Endothelial cell of umbilical vein (primary cell): Measurements from ENCODE around the gene RRP1. TPM values are rescaled to one million over a fixed set of nuclear protein-coding genes. Genes with fewer than 3 reads are reported as not detected.

Source experiments
- BruUV-seq: library from RNA; stranded (reverse); fragments of 400-500 nt; replicated peaks from 2 replicates; lab custom pipeline; 2021; lab: Mats Ljungman, UMichigan
- CTCF ChIA-PET: fragments of 300-600, 350-600 bp; sonication (Branson Sonifier 250); formaldehyde crosslinking; loops from one replicate; lab custom pipeline; 2021; ENCODE audit warnings: antibody characterized with exemption, inconsistent platforms; lab: Charles Lee
- POLR2A ChIA-PET: fragments of 300-600, 350-600 bp; sonication (Branson Sonifier 250); formaldehyde crosslinking; loops from one replicate; lab custom pipeline; 2021; ENCODE audit warnings: antibody characterized with exemption, inconsistent platforms; lab: Charles Lee
- DNase-seq: peaks from one replicate; pipeline ENCODE4 v3.0.0-alpha.2; 2011; ENCODE audit warnings: low read depth, low spot score
- FAIRE-seq: peaks from 2 replicates; lab custom pipeline; 2011; peaks lifted over from hg19 to GRCh38; lab: Jason Lieb, UNC
- H2AFZ ChIP-seq: 2 replicates; pipeline ENCODE4 v1.6.0; 2012; ENCODE audit warnings: low read depth, low read length, control low read depth, inconsistent platforms
- H3K27ac ChIP-seq: 2 replicates; pipeline ENCODE4 v1.5.1; 2011; ENCODE audit warnings: low read depth, mild to moderate bottlenecking, control low read depth, low read length, moderate library complexity; ENCODE audit not compliant: insufficient read depth
- H3K27me3 ChIP-seq, 2 experiments: 2 replicates each; pipeline versions ENCODE4 v1.6.0 to v1.6.1; 2011; ENCODE audit warnings: low read length in 2 of 2, mixed read lengths in 1 of 2; ENCODE audit not compliant: control insufficient read depth in 2 of 2, insufficient read depth in 2 of 2
- H3K36me3 ChIP-seq, 2 experiments: 2 replicates in 1 of 2; 3 replicates in 1 of 2; pipeline ENCODE4 v1.5.1; 2011; ENCODE audit warnings: low read length in 2 of 2, mild to moderate bottlenecking in 1 of 2, moderate library complexity in 1 of 2; ENCODE audit not compliant: control insufficient read depth in 2 of 2, insufficient read depth in 2 of 2; ENCODE audit errors: extremely low read depth in 1 of 2
- H3K4me1 ChIP-seq: 3 replicates; pipeline ENCODE4 v1.5.1; 2011; ENCODE audit warnings: mild to moderate bottlenecking, low read length; ENCODE audit not compliant: control insufficient read depth, insufficient read depth; ENCODE audit errors: extremely low read depth
- H3K4me2 ChIP-seq: 2 replicates; pipeline ENCODE4 v1.6.1; 2011; ENCODE audit warnings: low read length, control low read depth, mixed read lengths; ENCODE audit not compliant: insufficient read depth
- H3K4me3 ChIP-seq, 3 experiments: fragments of 200-600 bp in 1 of 3; sonication (generic), shearing (Covaris generic) in 1 of 3; replicated peaks in 1 of 3; 2 replicates each; pipeline ENCODE4 v1.5.1; 2011 to 2016; ENCODE audit warnings: control low read depth in 3 of 3, low read length in 3 of 3, mild to moderate bottlenecking in 2 of 3, inconsistent platforms in 1 of 3, low read depth in 1 of 3, moderate library complexity in 1 of 3; ENCODE audit not compliant: insufficient read depth in 1 of 3
- H3K79me2 ChIP-seq: 2 replicates; pipeline ENCODE4 v1.6.0; 2012; ENCODE audit warnings: low read length, inconsistent platforms; ENCODE audit not compliant: control insufficient read depth, insufficient read depth
- H3K9ac ChIP-seq: replicated peaks from 2 replicates; pipeline ENCODE3; 2011; ENCODE audit warnings: low read length, control low read depth; ENCODE audit not compliant: insufficient read depth; ENCODE audit errors: extremely low read depth
- H3K9me1 ChIP-seq: replicated peaks from 3 replicates; pipeline ENCODE4 v1.6.0; 2011; ENCODE audit warnings: mild to moderate bottlenecking, low read length; ENCODE audit not compliant: control insufficient read depth, insufficient read depth; ENCODE audit errors: extremely low read depth
- H3K9me3 ChIP-seq: replicated peaks from 2 replicates; pipeline ENCODE4 v1.5.1; 2012; ENCODE audit warnings: low read length, inconsistent platforms; ENCODE audit not compliant: control insufficient read depth, insufficient read depth
- H4K20me1 ChIP-seq: replicated peaks from 2 replicates; pipeline ENCODE3; 2011; ENCODE audit warnings: mild to moderate bottlenecking, low read length; ENCODE audit not compliant: control insufficient read depth, insufficient read depth; ENCODE audit errors: extremely low read depth
- EZH2 ChIP-seq: IDR thresholded peaks from 2 replicates; pipeline ENCODE4 v1.6.1; 2012; ENCODE audit warnings: borderline replicate concordance, low read depth, mild to moderate bottlenecking, moderate library complexity, low read length, inconsistent platforms; ENCODE audit not compliant: severe bottlenecking
- FOS ChIP-seq: IDR thresholded peaks from 2 replicates; pipeline ENCODE4 v1.6.1; 2011; ENCODE audit warnings: mild to moderate bottlenecking, low read length, moderate library complexity, borderline replicate concordance; ENCODE audit not compliant: insufficient read depth
- GATA2 ChIP-seq: IDR thresholded peaks from 2 replicates; pipeline ENCODE4 v1.7.0; 2011; ENCODE audit warnings: low read depth, mild to moderate bottlenecking, moderate library complexity, mixed read lengths, low read length; ENCODE audit not compliant: insufficient read length, insufficient read depth
- JUN ChIP-seq: IDR thresholded peaks from 2 replicates; pipeline ENCODE4 v1.6.1; 2011; ENCODE audit warnings: borderline replicate concordance, low read depth; ENCODE audit not compliant: insufficient read length, insufficient read depth
- MYC ChIP-seq: IDR thresholded peaks from one replicate; pipeline ENCODE4 v1.6.1; 2011; ENCODE audit warnings: mild to moderate bottlenecking, low read depth, low read length
- POLR2A ChIP-seq: IDR thresholded peaks from 2 replicates; pipeline ENCODE4 v1.6.1; 2012; ENCODE audit warnings: low read depth, mild to moderate bottlenecking, control low read depth, low read length
- POLR2AphosphoS5 ChIP-seq: IDR thresholded peaks from 2 replicates; pipeline ENCODE4 v1.6.1; 2012; ENCODE audit warnings: low read depth, mild to moderate bottlenecking, control low read depth, low read length, moderate library complexity; ENCODE audit not compliant: insufficient read depth
- dilution Hi-C: fragments of 300-500 bp; cut with MboI; formaldehyde crosslinking; loops from one replicate; pipeline ENCODE4 v1.15.0; 2019; ENCODE audit warnings: low sequenced_read_pairs; ENCODE audit not compliant: extremely low pct_ligation_motif_present
- intact Hi-C: fragments of 100-400 bp; cut with micrococcal nuclease; formaldehyde crosslinking; loops from one replicate; pipeline ENCODE4 v1.10.0; 2022
- polyA plus RNA-seq, 4 experiments: library from polyadenylated mRNA; depleted of rRNA in 3 of 4; stranded (reverse) in 3 of 4; unstranded in 1 of 4; fragments of >200 nt; gene quantifications; 2 replicates each; pipeline versions ENCODE4 v1.2.1 to v1.2.3, GENCODE V29; 2011 to 2012; ENCODE audit warnings: missing spikeins in 1 of 4
- total RNA-seq: library from RNA; stranded (reverse); gene quantifications from 2 replicates; pipeline ENCODE4 v1.2.3, GENCODE V29; 2021
- TF ChIP-seq, protein P1 (sequence below), 2 donors: IDR thresholded peaks; 1 replicate in 1 of 2; 2 replicates in 1 of 2; pipeline ENCODE4 v1.5.1; 2011; ENCODE audit warnings: low read length in 2 of 2, mild to moderate bottlenecking in 2 of 2, moderate library complexity in 2 of 2, control low read depth in 1 of 2, inconsistent platforms in 1 of 2, low read depth in 1 of 2; ENCODE audit not compliant: insufficient read depth in 1 of 2; ENCODE audit errors: extremely low read depth in 1 of 2
- TF ChIP-seq, protein P2 (sequence below): IDR thresholded peaks from 2 replicates; pipeline ENCODE4 v1.6.1; 2011; ENCODE audit not compliant: insufficient read depth, insufficient read length

Gene RRP1
- total and polyA plus RNA-seq, 2 donors (not counting 3 experiments of a cell fraction or from before 2014, with no cell fraction given): 15.2 to 36.3 TPM

DNA sequence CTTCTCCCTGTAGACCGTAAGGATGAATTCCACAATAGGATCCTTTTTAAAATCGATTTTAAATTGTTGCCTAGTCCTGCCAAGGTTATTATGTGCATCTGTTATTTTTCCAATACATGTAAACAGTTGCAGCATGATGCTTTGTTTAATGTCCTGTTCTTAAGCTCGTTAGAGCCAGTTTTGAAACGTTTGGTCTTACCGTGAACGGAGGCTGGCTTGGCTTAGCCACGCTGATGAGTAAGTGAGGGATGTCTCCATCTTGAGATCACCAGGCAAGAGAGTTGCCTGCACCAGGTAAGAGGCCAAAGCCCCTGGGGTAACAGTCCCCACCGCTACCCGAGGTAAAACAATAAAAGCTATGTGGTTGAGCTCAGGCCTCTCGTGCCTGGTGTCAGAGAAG, 30.6 kb upstream of the RRP1 start:
- Histone ChIP-seq H3K9ac (no peak overlapping the region), H3K9me3 (no peaks in the 10 kb centered on the region), H3K4me3 (no peak overlapping the region), H2AFZ (no peak overlapping the region), H3K36me3 (peaks cover 0 to 7% of the 10 kb centered on the region in 2 experiments), H4K20me1 (no peaks in the 10 kb centered on the region), H3K4me1 (no peaks in the 10 kb centered on the region), H3K79me2 (no peaks in the 10 kb centered on the region), H3K9me1 (no peaks in the 10 kb centered on the region), H3K27me3 (no peaks in the 10 kb centered on the region), H3K27ac (no peak overlapping the region), H3K4me2 (no peak overlapping the region)
- dilution Hi-C loops: no loop called here
- DNase-seq (no peak), FAIRE-seq (no peak)
- CTCF ChIA-PET: interaction anchor here (1.2 to 1.6 kb wide), 2 partner anchors 17 to 31 kb away, joined by 3 to 4 read pairs; no protein-coding TSS in a partner anchor
- POLR2A ChIA-PET: no interaction called here
- BruUV-seq: no TSS peak
- intact Hi-C loops: no loop called here
- TF ChIP-seq, protein P1, sequence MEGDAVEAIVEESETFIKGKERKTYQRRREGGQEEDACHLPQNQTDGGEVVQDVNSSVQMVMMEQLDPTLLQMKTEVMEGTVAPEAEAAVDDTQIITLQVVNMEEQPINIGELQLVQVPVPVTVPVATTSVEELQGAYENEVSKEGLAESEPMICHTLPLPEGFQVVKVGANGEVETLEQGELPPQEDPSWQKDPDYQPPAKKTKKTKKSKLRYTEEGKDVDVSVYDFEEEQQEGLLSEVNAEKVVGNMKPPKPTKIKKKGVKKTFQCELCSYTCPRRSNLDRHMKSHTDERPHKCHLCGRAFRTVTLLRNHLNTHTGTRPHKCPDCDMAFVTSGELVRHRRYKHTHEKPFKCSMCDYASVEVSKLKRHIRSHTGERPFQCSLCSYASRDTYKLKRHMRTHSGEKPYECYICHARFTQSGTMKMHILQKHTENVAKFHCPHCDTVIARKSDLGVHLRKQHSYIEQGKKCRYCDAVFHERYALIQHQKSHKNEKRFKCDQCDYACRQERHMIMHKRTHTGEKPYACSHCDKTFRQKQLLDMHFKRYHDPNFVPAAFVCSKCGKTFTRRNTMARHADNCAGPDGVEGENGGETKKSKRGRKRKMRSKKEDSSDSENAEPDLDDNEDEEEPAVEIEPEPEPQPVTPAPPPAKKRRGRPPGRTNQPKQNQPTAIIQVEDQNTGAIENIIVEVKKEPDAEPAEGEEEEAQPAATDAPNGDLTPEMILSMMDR (IDR thresholded peaks at IDR 0.05; ENCODE audit: extremely low read depth in 1 of 2, insufficient read depth in 1 of 2, low read depth in 1 of 2, low read length in 2 of 2): no peak
- TF ChIP-seq POLR2AphosphoS5: no peak
- no peak for TF ChIP-seq FOS

DNA sequence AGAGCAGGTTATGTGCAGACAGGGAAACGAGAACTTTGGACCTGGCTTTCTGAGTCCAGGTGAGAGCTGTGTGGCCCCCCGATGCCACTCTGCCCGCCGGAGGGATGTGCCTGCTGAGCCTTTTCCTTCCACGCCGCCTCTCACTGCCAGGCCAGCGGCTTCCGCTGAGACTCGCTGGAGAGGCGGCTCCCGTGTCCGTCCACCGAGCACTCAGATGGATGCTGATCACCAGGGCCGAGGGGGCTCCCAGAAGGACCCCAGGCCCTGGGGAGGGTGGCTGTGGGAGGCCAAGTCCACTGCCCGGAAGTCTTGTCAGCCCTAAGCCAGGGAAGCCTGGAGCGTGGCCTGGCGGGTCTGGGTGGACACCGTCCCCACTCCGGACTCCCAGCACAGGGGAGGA, 29.7 kb upstream of the RRP1 start:
- DNase-seq: no peak
- H3K4me2 ChIP-seq: no peak overlapping the region
- ChIA-PET CTCF (interaction anchor here (1.6 kb wide), 1 partner anchor 32 kb away, joined by 4 read pairs; no protein-coding TSS in a partner anchor), POLR2A (no interaction called here)
- H3K9me3 ChIP-seq: no peaks in the 10 kb centered on the region
- H4K20me1 ChIP-seq: no peaks in the 10 kb centered on the region
- H3K4me1 ChIP-seq: no peaks in the 10 kb centered on the region
- intact Hi-C loops (no loop called here), dilution Hi-C loops (no loop called here)
- H3K9me1 ChIP-seq: no peaks in the 10 kb centered on the region
- no peak overlapping the region for H2AFZ ChIP-seq
- peaks cover 0 to 7% of the 10 kb centered on the region in 2 experiments for H3K36me3 ChIP-seq
- no TSS peak for BruUV-seq
- FAIRE-seq: no peak
- H3K79me2 ChIP-seq: no peaks in the 10 kb centered on the region
- no peak for TF ChIP-seq JUN
- TF ChIP-seq MYC: no peak
- TF ChIP-seq, protein P1 (IDR thresholded peaks at IDR 0.05; ENCODE audit: extremely low read depth in 1 of 2, insufficient read depth in 1 of 2, low read depth in 1 of 2, low read length in 2 of 2): no peak
- no peak for TF ChIP-seq EZH2
- TF ChIP-seq POLR2AphosphoS5: no peak
- no peak for TF ChIP-seq FOS
- TF ChIP-seq, protein P2, sequence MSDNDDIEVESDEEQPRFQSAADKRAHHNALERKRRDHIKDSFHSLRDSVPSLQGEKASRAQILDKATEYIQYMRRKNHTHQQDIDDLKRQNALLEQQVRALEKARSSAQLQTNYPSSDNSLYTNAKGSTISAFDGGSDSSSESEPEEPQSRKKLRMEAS: no peak
- TF ChIP-seq POLR2A: no peak
- TF ChIP-seq GATA2: no peak
- no peak overlapping the region for H3K4me3 ChIP-seq
- no peaks in the 10 kb centered on the region for H3K27me3 ChIP-seq
- H3K27ac ChIP-seq: no peak overlapping the region
- no peak overlapping the region for H3K9ac ChIP-seq
